SHP77 (cell line): ENCODE results near the gene PSMB7.
A peak's percentile ranks its signal among the peaks of the same experiment; 100 is the strongest.
"Not testable (repeated sequence)": the region's sequence is repeated elsewhere in the genome, so short reads cannot be mapped to it uniquely, and the experiment has no call there.

Source experiments
- DNase-seq, 2 experiments: peaks; one replicate each; lab custom pipeline; 2025; lab: John Stamatoyannopoulos, UW

The PSMB7 gene

DNA sequence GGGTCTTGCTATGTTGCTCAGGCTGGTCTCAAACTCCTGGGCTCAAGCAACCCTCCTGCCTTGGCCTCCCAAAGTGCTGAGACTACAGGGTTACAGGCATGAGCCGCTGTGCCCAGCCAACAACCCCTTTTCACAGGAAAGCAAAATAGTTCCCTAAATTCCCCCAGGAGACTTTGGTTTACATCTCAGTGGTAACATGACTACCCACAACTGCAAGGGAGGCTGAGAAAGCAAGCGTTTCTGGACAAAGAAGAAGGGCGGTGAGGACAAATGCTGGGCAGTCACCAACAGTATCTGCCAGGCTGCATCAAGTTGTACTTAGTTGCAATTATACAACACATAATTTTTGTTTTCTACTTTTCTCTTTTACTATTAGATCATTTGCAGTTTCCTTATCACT lies 27.6 kb upstream of the PSMB7 start:
- DNase-seq = no peak

DNA sequence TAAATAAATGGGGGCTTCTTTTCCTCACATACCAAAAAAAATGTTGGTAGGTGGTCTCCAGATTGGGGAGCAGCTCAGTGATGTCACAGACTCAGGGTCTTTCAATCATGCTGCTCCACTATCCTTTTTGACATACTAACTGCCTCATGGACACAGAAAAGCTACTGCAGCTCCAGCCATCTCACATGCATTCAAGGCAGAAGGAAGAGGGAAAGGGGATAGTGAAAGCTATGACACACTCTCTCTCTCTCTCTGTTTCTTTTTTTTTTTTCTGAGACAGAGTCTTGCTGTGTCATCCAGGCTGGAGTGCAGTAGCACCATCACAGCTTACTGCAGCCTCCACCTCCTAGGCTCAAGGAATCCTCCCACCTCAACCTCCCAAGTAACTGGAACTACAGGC lies 27.1 kb upstream of the PSMB7 start:
- DNase-seq = no peak

DNA sequence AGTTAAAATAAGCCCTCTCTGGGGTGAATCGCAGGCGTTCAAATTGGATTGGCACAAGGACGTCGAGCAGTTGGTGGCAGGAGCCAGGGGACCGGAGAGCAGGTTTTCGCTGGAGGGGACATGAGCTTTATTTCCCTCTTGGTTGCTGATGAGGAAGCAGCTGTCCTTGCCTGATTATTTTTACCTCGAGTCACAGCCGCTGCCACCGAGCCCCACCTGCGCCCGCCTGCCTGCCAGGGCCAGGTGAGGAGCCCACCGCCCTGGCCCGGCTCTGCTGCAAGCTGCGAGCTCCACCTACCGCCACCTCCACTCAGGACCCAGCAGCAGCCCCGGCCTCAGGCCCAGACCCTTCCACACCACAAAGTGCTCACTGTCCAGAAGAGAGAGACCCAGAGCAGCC lies 26.0 kb upstream of the PSMB7 start:
- DNase-seq = peak in 1 of 2 experiments; percentile 14

DNA sequence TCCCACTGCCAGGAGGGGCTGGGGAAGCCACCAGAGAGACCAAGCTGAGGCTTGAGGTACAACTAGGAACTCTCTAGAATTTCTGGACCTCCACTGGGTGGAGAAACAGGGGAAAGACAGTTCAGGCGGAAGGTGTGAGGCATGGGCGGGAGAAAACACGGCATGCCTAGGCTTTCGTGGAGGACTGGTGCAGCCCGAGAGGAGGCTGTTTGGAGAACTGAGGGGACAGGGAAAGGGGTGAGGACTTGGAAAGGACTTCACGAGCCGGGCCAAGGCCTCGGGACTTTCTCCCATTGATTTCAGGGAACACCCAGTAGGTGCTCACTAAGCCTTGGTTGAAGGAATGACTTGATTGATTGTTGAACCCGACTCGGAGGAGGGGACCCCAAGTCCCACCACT lies 25.5 kb upstream of the PSMB7 start:
- DNase-seq = no peak

DNA sequence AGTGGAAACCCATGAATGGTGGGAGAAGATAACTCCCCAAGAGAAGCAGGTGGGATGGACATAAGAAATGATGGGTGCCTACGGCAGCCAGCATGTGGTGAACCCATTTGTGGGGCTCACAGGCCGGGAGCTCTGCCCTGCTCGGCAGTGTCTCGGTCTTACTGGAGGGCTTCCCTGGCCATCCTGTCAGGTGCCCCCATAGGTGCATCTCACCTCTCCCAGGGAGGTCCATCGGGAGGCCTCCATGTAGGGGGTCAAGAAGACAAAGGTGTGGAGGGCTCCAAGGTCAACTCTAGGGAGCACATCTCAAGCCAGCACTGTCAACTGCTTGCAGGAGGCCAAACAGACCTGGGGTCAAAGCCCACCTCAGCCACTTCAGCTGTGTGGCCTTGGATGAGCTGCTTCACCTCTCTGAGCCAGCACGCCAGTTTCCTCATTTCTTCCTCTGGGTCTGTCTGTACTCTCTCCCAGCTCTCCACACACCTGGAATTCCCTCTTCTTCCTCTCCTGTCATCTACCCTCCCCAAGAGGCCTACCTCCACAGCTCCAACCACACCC lies 24.5 kb upstream of the PSMB7 start:
- no peak for DNase-seq

DNA sequence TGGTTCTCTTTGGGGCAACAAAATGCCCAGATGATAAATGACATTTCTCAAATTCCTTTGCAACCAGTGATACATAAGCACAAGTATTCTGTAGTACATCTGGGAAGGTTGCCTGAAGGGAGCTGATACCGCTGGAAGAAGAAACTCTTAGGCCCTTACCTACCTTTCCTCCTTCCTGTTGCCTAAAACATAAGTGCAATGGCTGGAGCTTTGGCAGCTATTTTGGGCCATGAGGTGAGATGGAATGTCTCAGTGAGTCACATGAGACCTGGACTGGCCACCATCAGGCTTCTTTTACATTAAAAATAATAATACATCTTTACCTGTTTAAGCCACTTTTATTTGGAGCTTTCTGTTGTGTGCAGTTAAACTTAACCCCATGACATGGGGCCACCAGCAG lies 23.8 kb upstream of the PSMB7 start:
- no peak for DNase-seq

DNA sequence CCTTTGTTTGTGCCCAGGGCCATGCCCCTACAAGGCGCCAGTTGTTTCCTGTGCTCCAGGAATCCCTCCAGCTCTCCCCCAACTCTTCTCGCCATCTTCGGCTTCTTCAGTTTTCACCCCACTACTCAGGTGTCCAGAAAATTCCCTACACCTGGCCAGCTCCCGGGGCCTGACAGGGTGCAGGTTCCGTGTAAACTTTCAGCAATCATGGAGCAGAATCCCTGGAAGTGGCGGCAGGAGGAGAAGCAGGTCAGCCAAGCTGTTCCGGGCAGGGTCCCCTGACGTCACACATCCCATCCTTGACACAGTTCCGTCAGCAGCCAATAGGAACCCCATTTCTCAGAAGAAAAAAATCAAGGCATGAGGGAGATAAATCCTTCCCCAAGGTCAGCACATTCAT lies 22.8 kb upstream of the PSMB7 start:
- DNase-seq = no peak

DNA sequence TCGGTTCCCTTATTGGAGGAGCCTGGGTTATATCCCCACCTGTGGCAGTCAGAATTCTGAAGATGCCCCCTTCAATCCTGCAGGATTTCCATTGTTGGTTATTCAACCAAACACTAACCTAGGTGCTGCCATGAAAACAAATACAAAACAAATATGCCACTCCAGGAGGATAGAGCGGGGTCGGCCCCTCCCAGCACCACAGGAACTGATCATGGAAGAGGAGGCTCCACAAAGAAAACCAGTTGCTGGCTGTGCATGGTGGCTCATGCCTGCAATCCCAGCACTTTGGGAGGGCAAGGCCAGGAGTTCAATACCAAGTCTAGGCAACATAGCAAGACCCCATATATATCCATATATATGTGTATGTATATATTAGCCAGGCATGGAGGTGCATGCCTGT lies 21.8 kb upstream of the PSMB7 start:
- DNase-seq = no peak

DNA sequence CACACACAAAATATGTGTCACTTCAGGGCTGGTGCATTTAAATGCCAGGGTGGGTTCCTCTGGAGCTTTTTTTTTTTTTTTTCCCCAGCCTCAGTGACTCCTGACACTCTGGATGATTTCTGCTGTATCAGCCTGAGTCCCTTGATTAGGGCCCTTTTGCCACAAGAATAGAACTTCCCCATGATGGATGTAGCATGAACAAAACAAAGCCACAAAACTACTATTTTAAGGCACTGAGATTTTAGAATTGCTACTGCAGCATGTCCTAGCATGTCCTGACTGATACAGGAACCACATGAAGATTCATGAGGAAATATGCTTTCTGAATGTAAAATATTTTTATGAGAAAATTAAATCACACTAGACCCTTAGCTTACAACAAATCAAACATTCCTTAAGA lies 21.1 kb upstream of the PSMB7 start:
- DNase-seq = no peak

DNA sequence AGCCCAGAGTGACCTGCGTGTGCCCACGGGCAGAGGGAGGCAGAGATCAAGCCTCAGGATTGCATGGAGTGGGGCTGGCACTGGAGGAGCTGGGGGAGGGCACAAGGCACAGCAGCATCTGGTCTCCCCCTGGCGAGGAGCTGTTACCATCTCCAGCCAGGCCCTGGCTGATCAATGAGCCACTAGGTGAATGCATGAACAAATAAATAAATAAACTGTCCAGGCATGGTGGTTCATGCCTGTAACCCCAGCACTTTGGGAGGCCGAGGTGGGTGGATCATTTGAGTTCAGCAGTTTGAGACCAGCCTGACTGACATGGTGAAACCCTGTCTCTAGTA lies 14.3 kb upstream of the PSMB7 start:
- no peak for DNase-seq

DNA sequence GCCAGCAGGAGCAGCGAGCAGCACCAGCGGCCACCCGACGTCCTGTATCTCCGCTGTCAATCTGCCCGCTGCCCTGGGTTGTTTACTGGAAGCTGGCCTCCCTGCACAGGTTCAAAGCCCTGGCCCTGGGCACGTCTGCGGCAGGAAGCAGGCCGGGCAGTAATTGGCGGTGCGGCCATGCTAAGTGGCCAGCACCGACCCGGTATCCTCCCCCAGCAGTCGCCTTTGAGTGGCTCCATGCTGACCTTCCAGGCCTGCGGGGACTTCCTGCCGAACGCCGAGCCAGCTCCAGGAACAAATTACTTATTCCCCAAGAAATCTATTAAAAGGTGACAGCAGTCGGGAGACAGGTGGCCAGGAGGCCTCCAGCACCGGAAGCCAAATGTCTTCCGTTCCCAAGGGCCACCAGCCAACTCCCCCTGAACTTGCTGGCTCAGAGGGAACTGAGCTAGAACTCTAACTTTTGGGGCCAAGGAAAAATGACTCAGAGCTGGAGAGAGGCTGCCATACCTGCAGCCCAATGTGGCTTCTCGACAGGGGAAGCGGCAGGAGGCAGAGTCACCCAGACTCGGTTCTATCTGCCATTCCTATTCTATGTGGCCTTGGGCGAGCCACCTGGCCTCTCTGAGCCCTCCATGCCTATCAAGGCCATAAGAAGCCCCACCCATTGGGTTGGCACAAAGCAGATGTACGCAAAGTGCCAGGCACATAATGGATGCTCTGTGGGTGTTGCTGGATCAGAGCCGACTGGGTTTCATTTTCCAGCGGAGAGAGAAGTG lies 13.7 kb upstream of the PSMB7 start:
- no peak for DNase-seq

DNA sequence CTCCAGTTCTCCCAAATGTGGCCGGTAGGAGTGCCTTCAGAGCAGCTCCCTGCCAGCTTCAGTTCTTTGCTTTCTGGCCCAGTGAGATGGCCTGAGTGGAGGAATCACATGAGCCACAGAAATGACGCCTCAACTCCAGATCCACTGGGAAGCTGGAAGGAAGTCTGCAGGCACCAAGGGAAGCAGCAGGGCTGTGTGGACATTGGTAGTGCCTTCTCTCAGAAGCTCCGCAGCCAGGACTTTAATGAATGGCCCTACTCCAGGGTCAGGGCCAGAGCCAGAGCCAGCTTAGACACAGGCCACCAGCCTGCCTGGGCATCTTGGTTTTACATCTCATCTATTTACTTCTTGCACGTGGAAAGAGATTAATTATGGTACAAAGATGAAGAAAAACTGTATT lies 12.0 kb upstream of the PSMB7 start:
- no peak for DNase-seq

DNA sequence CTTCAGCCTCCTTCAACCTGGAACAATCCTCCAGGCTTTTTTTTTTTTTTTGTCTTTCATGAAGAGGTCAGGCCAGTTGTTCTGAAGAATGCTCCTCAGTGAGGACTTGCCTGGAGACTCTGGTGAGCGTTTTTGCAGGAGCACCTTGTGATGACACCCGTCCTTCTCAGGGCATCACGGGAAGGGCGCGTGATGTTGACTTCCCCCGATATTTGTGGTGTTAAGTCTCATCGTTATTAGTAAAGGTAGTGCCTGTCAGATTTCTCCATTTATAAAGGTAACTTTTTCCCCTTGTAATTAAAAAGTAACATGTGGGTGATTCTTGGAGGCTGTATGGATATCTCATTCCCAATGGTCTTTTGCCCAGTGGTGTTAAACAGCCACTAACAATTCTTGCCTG lies 11.1 kb upstream of the PSMB7 start:
- DNase-seq = no peak

DNA sequence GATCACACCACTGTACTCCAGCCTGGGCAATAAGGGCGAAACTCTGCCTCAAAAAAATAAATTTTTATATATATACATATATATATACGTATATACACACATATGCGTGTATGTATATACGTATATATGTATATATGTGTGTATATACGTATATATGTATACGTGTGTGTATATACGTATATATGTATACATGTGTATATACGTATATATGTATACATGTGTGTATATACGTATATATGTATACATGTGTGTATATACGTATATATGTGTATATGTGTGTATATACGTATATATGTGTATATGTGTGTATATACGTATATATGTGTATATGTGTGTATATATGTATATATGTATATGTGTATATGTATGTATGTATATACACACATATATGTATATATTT lies 10.5 kb upstream of the PSMB7 start:
- not testable (repeated sequence) for DNase-seq

DNA sequence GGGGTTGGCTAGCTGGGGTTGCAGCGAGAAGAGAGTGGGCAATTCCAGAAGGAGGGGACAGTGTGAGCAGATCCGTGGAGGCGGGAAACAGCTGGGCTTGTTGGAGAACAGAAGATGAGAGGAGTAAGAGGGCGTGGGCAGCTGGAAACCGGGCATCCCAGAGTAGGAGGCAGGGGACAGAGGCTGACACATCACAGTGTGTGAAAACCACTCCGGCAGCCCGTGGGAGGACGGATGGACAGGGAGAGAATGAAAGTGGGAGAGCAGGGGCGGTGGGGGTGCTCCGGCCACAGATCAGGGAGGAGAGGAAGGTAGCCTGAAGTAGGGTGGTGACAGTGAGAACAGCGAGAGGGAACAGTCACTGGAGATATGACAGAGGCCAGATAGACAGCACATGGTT lies 8.3 kb upstream of the PSMB7 start:
- DNase-seq = no peak

DNA sequence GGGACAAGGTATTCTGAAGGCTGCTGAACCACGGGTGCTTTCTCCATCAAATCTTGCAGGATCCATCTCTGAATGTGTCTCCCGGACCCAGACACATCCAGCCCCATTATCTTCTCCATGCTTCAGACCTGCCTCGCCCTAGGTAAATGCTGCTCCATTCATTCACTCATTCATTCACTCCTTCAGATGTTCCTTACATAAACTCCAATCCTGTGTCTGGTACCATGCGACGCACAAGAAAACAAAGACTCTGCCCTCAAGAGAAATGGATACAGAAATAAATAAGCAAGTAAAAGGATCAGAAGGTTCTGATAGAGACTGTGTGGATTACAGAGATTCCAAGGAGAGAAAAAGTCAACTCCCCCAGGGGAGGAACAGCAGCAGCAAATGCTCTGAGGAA lies 7.9 kb upstream of the PSMB7 start:
- DNase-seq = no peak

DNA sequence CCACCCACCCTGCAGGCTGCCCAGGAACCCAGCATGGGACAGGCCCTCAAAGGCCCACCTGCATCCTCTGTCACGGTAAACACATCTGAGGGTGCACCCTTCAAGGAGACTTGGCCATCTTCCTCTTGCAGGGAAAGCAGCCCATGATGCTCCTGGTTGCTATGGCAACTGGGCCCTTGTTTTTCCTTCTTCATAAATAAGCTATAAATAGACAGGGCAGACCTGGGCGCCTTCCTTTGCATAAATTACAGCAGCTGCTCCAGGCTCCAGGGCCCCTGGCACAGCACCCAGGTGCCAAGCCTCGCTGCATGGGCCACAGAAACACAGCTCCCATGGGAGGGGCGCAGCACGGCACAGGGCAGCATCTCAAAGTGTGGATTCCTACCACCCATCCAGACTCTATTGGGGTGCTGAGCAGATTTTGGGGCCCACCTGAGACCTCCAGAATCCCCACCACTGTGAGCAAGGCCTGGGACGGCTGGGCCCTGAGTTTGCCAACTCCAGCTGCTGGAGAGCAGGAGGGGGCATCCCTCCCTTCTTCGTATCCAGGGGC lies 5.8 kb upstream of the PSMB7 start:
- peak; percentile 50 to 51 for DNase-seq

DNA sequence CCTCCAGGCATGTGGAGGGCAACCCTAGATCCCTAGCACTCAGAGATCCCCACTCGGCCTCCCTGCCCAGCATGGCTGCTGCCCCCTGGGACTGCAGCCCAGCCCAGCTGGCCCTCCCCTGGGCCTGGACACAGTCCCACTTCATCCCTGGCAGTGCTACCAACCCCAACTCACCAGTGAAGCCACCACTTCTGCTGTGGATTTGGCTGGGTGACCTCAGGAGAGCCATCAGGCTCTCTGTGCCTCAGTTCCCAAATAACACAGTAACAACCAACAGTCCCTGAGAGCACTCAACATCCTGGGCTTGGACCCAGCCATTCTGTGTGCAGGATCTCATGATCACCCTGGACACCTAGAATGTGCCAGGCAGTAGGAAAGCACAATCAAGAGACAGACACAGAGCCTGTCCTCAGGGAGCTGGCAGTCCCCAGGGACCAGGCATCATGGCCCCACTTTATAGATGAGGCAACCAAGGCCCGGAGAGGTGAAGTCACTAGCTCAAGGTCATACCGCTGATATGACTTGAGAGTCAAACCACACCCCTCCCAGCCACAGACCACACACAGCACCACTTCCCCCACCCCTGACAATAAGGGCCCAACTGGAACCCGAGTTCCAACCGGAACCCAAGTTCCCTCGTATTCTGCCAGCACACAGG lies 4.7 kb upstream of the PSMB7 start:
- DNase-seq = no peak

DNA sequence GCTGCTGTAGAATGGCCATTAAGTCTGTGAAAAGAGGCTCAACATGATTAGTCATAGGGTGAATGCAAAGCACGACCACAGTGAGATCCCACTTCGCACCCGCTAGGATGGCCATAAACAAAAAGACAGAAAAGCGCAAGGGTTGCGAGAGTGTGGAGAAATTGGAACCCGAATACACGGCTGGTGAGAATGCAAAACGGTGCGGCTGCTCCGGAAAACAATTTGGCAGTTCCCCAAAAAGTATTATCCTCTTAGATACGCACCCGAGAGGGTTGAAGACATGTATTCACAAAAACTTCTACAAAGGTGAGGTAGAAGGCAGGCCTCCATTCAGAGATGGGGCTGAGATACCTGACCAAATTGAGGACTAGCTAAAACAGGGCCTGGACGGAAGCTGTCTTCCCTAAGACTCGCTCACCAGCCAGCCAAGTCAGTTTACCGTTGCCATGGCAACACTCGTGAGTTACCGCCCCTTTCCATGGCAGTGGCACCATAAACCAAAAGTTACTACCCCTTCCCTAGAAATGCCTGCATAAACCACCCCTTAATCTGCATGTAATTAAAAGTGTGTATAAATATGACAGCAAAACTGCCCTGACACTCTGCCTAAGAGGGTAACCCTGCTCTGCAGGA lies 726 bp upstream of the PSMB7 start:
- DNase-seq = no peak

DNA sequence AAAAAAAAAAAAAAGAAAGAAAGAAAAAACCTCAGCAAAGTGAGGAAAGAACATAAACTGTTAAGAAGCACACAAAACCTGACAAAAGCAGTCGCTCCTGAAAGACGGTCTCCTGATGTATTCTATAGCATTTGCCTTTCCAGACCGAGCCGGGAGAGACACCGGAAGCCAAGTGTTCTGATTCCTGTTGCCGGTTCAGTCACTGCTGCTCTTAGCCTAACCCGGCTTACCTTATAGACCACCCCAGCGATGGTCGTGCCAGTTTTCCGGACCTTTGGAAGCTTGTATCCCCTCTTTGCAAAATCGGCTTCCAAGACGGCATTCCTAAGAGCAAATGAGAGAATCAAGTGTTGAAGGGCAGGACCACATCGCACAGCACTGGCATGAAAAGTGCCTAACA lies 630 bp downstream of the PSMB7 start:
- DNase-seq = no peak

DNA sequence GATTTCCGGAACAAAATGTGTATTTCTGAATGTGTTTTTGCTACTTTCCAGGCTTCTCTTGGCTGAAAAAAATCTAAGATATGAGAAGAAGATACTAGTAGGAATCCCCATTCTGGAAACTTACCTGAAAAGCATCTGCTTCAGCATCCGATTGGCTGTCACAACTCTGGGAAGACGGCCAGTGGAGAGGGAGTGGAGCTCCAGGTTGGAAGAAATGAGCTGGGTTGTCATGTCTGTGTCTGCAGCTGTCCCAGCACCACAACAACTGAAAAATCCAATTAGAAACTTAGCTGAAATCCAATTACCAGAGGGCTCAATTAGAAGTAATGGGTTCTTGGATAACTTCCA lies 3.0 kb downstream of the PSMB7 start:
- no peak for DNase-seq

DNA sequence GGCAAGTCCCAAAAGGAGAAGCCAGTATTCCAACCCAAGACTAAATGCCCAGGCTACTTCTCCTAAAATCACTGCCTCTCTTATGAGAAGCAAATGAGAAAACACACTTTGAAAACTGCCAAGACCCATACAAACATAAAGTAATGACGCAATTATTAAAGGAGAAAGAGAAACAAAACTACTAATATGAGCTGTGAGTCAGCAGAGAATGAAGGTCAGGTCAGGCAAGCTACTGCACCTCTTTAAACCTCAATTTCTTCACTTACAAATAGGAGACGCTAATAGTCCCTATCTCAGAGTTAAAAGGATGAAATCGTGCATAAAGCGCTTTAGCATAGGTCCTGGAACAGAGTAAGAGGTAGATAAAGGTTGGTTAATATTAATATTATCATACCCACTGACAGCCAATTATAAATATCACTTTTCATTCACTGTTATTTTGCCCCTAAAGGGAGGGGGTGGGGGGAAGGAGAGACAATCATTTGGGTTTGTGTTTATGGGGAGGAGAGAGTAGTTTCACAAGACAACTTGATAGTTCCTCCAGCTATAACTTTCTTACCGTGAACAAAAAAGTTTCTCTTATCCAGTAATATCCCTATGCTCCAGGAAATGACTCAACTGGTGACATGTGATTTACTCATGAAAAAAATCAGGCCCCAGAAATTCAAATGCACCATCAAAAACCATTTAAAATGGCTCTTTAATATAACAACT lies 3.6 kb downstream of the PSMB7 start:
- DNase-seq = no peak
